SK-N-MC (cell line): Measurements from ENCODE around the gene FTCD.

Experiments used
- DNase-seq: peaks from one replicate; pipeline ENCODE4 v3.0.0-alpha.2; 2011; ENCODE audit warnings: low read depth, low spot score
- H3K27ac ChIP-seq: fragments of 200-600 bp; sonication (generic); 2 replicates; pipeline ENCODE4 v1.5.1; 2016; ENCODE audit warnings: mixed run types
- H3K36me3 ChIP-seq: fragments of 200-600 bp; sonication (generic); 2 replicates; pipeline ENCODE4 v1.6.1; 2017; ENCODE audit warnings: antibody characterized with exemption, low read length, mixed read lengths; ENCODE audit not compliant: insufficient read depth
- H3K4me3 ChIP-seq: fragments of 200-600 bp; sonication (generic); 2 replicates; pipeline ENCODE4 v1.5.1; 2016
- H3K9ac ChIP-seq: fragments of 200-600 bp; sonication (generic); 2 replicates; pipeline ENCODE4 v1.8.0; 2017; ENCODE audit warnings: mixed run types, mixed read lengths; ENCODE audit not compliant: insufficient read length
- H3K9me3 ChIP-seq: fragments of 200-600 bp; sonication (generic); 2 replicates; pipeline ENCODE4 v1.6.1; 2017; ENCODE audit warnings: low read depth, mild to moderate bottlenecking, antibody characterized with exemption, low read length, moderate library complexity, mixed read lengths
- EZH2 ChIP-seq: fragments of 200-600 bp; sonication (generic); IDR thresholded peaks from one replicate; pipeline ENCODE4 v1.6.1; 2017; ENCODE audit warnings: antibody characterized with exemption
- FOXP2 ChIP-seq: optimal IDR thresholded peaks from 2 replicates; pipeline ENCODE3; 2011; ENCODE audit warnings: mild to moderate bottlenecking, moderate library complexity; ENCODE audit not compliant: insufficient read depth; ENCODE audit errors: extremely low read length, control extremely low read depth
- POLR2AphosphoS5 ChIP-seq: IDR thresholded peaks from 2 replicates; pipeline ENCODE4 v1.6.1; 2012; ENCODE audit warnings: mild to moderate bottlenecking, low read depth, low read length, borderline replicate concordance

FTCD gene

DNA sequence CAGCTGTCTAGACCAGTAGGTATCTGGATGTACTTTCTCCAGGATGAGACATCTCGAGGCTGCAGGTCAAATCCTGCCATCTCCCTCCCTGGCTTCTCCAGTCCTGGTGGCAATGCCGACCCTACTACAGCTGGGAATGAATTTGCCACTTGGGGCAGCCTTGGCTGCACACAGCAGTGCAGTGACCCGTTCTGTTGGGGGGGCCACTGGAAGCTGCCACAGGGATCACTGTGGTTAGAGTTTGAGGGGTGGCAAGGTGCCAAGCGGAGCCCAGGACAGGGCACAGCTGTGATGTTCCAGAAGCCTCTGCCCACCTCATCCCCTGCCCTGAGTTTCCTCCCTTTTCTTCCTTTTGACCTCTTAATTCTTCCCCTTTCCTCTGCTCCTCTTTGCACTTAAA, 40.4 kb downstream of the FTCD start:
- H3K9ac ChIP-seq, result no peak overlapping the region
- H3K9me3 ChIP-seq, result no peaks in the 10 kb centered on the region
- H3K36me3 ChIP-seq, result peaks cover 17% of the 10 kb centered on the region; the same call in 1 of the 2 replicates
- H3K4me3 ChIP-seq, result no peak overlapping the region
- no peak overlapping the region for H3K27ac ChIP-seq
- DNase-seq, result no peak
- TF ChIP-seq POLR2AphosphoS5 (no peak), EZH2 (no peak), FOXP2 (no peak)

DNA sequence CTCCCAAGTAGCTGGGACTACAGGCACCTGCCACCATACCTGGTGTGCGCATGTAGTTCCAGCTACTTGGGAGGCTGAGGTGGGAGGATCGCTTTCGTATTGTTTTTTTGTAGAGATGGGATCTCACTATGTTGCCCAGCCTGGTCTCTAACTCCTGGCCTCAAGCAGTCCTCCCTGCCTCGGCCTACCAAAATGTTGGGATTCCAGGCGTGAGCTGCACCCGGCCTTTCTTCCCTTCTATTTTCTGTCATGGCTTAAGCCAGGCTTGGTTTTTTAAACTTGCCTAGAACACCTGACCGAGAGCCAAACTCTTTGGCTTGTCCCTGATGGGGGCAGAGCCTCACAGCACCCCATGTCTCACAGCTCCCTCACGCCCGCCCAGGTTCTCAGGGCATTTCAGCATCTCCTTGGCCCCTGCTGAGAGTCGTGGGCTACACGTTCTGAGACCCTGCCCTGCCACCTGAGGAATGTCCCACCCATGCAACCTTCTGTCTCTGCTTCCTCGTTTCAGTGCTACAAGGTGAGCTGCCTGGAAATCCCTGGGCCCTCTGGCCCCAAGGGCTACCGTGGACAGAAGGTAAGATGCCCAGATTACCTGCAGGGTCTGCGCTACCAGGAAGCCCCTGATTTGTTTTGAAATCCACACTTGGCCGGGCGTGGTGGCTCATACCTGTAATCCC, 41.7 kb downstream of the FTCD start:
- no peak for TF ChIP-seq EZH2
- no peak for TF ChIP-seq POLR2AphosphoS5
- no peak for TF ChIP-seq FOXP2
- H3K27ac ChIP-seq, result no peak overlapping the region
- no peaks in the 10 kb centered on the region for H3K9me3 ChIP-seq
- H3K36me3 ChIP-seq, result peaks cover 17% of the 10 kb centered on the region; the same call in 1 of the 2 replicates
- no peak overlapping the region for H3K9ac ChIP-seq
- no peak overlapping the region for H3K4me3 ChIP-seq
- no peak for DNase-seq

DNA sequence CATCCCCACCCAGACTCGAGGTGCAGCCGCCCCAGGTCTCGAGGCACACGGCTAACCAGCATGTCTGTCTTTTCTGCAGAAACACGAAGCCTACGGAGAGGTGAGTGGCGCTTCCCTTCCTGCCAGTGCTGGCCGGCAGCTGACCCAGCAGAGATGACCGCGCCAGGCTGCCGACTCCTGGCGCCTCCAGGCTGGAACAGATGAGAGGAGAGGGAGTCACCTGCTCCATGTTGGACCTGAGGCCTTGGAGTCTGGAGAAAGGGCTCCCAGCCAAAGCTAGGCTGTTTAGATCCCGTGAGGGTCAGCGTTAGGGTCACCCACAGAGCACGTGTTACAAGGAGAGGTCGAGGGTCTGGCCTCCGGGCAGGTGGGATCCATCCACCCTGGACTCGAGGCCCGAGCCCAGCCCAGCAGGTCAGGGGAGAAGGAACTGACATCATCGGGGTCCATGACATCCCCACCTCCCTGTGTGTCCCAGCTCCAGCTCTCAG, 42.6 kb downstream of the FTCD start:
- TF ChIP-seq POLR2AphosphoS5, result no peak
- TF ChIP-seq FOXP2, result no peak
- no peak for TF ChIP-seq EZH2
- no peak for DNase-seq
- H3K9ac ChIP-seq, result no peak overlapping the region
- no peaks in the 10 kb centered on the region for H3K9me3 ChIP-seq
- no peak overlapping the region for H3K27ac ChIP-seq
- H3K4me3 ChIP-seq, result no peak overlapping the region
- peaks cover 17% of the 10 kb centered on the region; the same call in 1 of the 2 replicates for H3K36me3 ChIP-seq

DNA sequence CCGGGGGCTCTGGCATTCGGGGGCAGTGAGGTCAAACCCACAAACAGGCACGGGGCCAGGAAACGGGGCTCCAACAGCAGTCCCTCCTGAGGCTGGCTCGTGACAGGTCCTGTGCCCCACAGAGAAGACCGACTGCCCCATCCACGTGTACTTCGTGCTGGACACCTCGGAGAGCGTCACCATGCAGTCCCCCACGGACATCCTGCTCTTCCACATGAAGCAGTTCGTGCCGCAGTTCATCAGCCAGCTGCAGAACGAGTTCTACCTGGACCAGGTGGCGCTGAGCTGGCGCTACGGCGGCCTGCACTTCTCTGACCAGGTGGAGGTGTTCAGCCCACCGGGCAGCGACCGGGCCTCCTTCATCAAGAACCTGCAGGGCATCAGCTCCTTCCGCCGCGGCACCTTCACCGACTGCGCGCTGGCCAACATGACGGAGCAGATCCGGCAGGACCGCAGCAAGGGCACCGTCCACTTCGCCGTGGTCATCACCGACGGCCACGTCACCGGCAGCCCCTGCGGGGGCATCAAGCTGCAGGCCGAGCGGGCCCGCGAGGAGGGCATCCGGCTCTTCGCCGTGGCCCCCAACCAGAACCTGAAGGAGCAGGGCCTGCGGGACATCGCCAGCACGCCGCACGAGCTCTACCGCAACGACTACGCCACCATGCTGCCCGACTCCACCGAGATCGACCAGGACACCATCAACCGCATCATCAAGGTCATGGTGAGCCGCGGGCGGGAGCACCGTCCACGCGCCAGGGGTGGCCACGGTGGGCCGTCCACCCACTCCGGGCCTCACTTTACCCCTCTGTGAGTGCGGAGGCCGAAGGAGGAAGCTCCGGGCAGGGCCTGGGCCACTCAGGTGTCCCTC, 43.3 kb downstream of the FTCD start:
- no peak overlapping the region for H3K4me3 ChIP-seq
- DNase-seq, result no peak
- H3K9me3 ChIP-seq, result no peaks in the 10 kb centered on the region
- peaks cover 17% of the 10 kb centered on the region; the same call in 1 of the 2 replicates for H3K36me3 ChIP-seq
- TF ChIP-seq POLR2AphosphoS5, result no peak
- TF ChIP-seq FOXP2, result no peak
- no peak for TF ChIP-seq EZH2
- no peak overlapping the region for H3K9ac ChIP-seq
- no peak overlapping the region for H3K27ac ChIP-seq

DNA sequence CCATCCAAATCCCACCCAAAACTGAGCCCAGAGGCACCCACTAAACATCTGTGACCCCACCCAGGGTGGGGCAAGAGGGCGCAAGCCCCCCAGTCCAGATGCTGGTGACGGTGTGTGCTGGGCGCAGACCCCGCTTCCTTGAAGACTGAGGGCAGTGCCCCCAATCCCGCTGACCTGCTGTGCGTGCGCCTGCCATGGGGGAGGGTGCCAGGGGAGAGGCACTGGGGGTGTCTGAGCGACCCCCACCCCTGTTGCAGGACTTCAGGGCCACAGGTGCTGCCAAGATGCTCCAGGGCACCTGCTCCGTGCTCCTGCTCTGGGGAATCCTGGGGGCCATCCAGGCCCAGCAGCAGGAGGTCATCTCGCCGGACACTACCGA, 44.2 kb downstream of the FTCD start:
- H3K9ac ChIP-seq, result no peak overlapping the region
- H3K4me3 ChIP-seq, result no peak overlapping the region
- H3K36me3 ChIP-seq, result peaks cover 17% of the 10 kb centered on the region; the same call in 1 of the 2 replicates
- no peaks in the 10 kb centered on the region for H3K9me3 ChIP-seq
- no peak overlapping the region for H3K27ac ChIP-seq
- no peak for DNase-seq
- TF ChIP-seq EZH2 (no peak), FOXP2 (no peak), POLR2AphosphoS5 (no peak)

DNA sequence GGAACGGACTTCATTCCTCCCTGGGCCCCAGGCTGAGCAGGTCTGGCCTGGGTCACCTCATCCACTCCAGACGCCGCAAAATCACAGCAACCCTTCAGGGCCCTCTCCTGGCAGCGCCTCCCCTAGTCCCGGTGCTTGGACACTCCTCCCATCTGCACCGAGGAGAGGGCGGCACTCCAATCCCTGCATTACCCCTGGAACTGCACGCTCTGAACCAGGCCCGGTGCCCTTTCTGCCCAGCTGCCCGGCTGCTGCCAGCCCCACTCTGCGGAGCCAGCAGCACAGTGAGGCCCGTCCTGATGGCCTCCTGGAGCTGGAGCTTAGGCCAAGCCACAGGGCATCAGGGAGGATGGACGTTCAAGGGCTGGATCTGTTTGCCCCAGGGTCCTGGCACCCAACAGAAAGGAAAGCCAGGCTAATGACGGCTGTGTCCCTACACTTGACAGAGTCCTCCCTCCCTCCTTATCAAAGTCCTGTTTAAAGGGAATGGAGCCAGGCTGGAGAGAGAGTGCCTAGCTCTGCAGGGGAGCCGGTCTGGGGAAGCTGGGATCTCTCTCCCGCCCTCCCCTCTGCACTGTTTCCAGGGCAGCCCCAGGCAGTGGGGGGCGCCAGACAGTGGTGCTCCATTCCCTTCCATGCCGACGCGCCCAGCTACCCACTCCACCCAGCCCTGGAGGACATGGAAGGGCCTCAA, 44.7 kb downstream of the FTCD start:
- Histone ChIP-seq H3K9me3 (no peaks in the 10 kb centered on the region), H3K36me3 (peaks cover 17% of the 10 kb centered on the region; the same call in 1 of the 2 replicates), H3K4me3 (no peak overlapping the region), H3K9ac (no peak overlapping the region), H3K27ac (no peak overlapping the region)
- no peak for TF ChIP-seq FOXP2
- no peak for TF ChIP-seq EZH2
- TF ChIP-seq POLR2AphosphoS5, result no peak
- no peak for DNase-seq

DNA sequence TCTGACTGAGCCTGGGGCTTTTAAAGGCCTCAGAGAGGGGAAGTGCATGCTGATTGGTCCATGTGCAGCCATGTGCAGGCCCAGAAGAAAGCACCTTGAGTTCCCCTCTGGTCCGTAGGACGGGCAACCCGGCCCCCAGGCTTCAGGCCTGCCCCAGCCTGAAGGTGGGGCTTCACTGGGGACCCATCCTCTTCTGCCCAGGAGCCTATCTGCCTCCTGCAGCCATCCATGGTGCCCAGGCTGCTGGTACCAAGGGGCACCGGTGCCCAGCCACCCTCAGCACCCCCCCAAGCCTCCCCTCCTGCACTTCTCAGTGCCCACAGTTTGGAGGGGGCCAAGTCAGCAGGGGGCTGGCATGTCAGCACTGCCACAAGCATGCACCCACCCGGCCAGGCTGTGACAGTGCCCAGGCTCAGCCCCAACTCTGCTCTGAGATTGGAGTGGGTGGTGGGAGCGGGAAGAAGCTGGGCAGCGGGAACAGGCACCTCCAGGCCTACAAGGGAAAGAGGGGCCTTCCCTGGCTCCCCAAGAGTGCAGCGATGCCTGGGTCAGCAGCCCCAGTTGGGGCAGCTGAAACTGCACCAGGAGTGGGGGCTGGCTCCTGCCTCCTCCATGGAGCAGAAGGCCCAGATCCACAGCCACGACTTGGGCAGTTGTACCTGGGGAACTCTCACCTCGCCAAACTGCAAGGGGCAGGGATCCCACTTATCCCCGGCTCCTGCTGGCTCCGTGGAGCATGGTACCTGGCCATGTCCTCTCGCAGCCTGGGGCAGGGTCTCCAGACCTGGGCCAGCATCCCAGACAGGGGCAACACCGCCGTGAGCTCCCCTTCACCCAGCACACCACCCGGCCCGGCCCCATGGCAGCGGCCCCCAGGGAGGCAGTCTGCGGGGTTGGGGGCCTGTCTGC, 45.8 kb downstream of the FTCD start:
- TF ChIP-seq FOXP2, result no peak
- no peak for TF ChIP-seq EZH2
- TF ChIP-seq POLR2AphosphoS5, result no peak
- H3K4me3 ChIP-seq, result no peak overlapping the region
- no peak for DNase-seq
- peaks cover 12% of the 10 kb centered on the region; the same call in 1 of the 2 replicates for H3K36me3 ChIP-seq
- 0 out of 2 replicates have a peak, but pooled peaks cover 2% of the 10 kb centered on the region for H3K9me3 ChIP-seq
- no peak overlapping the region for H3K27ac ChIP-seq
- no peak overlapping the region for H3K9ac ChIP-seq
